ENCODE data around the gene GAP43.

The GAP43 gene

DNA sequence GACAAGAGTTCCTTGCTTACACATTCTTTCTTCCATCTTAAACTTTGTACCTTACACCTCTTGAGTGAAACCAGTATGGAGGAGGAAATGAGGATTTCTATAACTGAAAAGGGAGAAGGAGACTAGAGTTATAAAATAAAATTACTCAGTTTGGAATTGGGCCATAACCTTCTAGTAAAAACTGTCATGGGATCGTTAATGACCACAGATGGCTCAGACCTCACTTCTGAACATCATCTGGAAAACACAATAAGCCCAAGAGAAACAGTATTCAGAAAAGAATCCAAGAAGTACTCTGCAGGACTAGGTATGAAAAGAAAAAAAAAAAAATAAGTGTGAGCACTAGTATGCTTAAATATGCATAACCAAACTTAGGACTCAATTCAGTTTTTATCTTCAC, 12.1 kb downstream of the GAP43 start:
- Histone ChIP-seq H3K4me3 (IDR thresholded peaks at IDR 0.05; ENCODE audit: insufficient read depth, low read depth, low read length) (no peak overlapping the region), H3K36me3 (ENCODE audit: insufficient read depth) (no peaks in the 10 kb centered on the region), H3K9ac (no peak overlapping the region), H3K79me2 (ENCODE audit: insufficient read depth, low read depth) (no peaks in the 10 kb centered on the region), H3K4me2 (no peak overlapping the region), H2AFZ (ENCODE audit: low read depth) (no peak overlapping the region), H4K20me1 (ENCODE audit: insufficient read depth) (no peaks in the 10 kb centered on the region), H3K4me1 (ENCODE audit: low read depth, poor library complexity, severe bottlenecking) (no peaks in the 10 kb centered on the region), H3K27ac (no peak overlapping the region), H3K27me3 (ENCODE audit: insufficient read depth, low read depth) (no peaks in the 10 kb centered on the region)
- TF ChIP-seq, protein P1, sequence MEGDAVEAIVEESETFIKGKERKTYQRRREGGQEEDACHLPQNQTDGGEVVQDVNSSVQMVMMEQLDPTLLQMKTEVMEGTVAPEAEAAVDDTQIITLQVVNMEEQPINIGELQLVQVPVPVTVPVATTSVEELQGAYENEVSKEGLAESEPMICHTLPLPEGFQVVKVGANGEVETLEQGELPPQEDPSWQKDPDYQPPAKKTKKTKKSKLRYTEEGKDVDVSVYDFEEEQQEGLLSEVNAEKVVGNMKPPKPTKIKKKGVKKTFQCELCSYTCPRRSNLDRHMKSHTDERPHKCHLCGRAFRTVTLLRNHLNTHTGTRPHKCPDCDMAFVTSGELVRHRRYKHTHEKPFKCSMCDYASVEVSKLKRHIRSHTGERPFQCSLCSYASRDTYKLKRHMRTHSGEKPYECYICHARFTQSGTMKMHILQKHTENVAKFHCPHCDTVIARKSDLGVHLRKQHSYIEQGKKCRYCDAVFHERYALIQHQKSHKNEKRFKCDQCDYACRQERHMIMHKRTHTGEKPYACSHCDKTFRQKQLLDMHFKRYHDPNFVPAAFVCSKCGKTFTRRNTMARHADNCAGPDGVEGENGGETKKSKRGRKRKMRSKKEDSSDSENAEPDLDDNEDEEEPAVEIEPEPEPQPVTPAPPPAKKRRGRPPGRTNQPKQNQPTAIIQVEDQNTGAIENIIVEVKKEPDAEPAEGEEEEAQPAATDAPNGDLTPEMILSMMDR (conservative IDR thresholded peaks at IDR 0.05; ENCODE audit: low read depth, low read length): no peak

DNA sequence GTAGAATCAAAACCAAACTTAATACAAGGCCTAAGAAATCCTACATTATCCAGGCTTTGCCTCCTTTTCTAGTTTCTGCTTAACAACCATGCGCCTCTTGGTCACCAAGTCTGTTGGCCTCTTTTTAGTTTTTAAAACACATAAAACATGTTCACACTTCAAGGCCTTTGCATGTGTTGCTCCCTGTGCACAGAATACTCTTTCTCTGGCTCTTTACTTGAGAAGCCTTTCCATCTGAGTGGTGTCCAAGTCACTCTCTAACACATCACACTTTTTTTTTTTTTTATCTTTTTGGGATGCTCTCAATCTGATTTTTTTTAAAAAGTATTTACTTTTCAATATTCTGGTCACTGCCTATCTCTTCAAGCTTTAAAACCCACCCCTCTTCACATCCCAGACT, 14.9 kb downstream of the GAP43 start:
- no peaks in the 10 kb centered on the region for H4K20me1 ChIP-seq (ENCODE audit: insufficient read depth)
- no peaks in the 10 kb centered on the region for H3K27me3 ChIP-seq (ENCODE audit: insufficient read depth, low read depth)
- no peak overlapping the region for H3K27ac ChIP-seq
- TF ChIP-seq, protein P1 (conservative IDR thresholded peaks at IDR 0.05; ENCODE audit: low read depth, low read length): no peak
- H3K4me3 ChIP-seq (IDR thresholded peaks at IDR 0.05; ENCODE audit: insufficient read depth, low read depth, low read length): no peak overlapping the region
- H3K9ac ChIP-seq: no peak overlapping the region
- no peaks in the 10 kb centered on the region for H3K4me1 ChIP-seq (ENCODE audit: low read depth, poor library complexity, severe bottlenecking)
- no peaks in the 10 kb centered on the region for H3K36me3 ChIP-seq (ENCODE audit: insufficient read depth)
- H2AFZ ChIP-seq (ENCODE audit: low read depth): no peak overlapping the region
- H3K79me2 ChIP-seq (ENCODE audit: insufficient read depth, low read depth): no peaks in the 10 kb centered on the region
- H3K4me2 ChIP-seq: no peak overlapping the region

DNA sequence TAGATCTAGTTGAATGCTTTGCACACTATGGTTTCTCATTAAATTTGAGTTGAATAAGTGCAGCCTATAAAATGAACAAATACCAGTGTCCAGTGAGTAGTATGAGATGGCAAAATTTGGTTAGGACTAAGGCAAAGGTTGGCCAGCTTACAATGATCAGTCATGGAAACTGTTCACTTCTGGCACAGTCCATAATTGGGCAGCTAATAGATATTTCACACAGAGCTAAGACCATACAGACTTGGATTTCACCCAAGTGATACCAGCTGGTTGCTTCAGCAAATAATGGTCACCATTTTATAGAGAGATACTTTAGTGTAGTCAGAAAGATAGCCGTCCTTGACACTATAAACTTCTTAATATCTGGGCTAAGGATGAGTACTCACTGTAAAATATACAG, 15.7 kb downstream of the GAP43 start:
- Histone ChIP-seq H3K4me3 (IDR thresholded peaks at IDR 0.05; ENCODE audit: insufficient read depth, low read depth, low read length) (no peak overlapping the region), H2AFZ (ENCODE audit: low read depth) (no peak overlapping the region), H3K27ac (no peak overlapping the region), H3K9ac (no peak overlapping the region), H3K79me2 (ENCODE audit: insufficient read depth, low read depth) (no peaks in the 10 kb centered on the region), H3K36me3 (ENCODE audit: insufficient read depth) (no peaks in the 10 kb centered on the region), H3K4me2 (no peak overlapping the region), H4K20me1 (ENCODE audit: insufficient read depth) (no peaks in the 10 kb centered on the region), H3K27me3 (ENCODE audit: insufficient read depth, low read depth) (no peaks in the 10 kb centered on the region), H3K4me1 (ENCODE audit: low read depth, poor library complexity, severe bottlenecking) (no peaks in the 10 kb centered on the region)
- TF ChIP-seq, protein P1 (conservative IDR thresholded peaks at IDR 0.05; ENCODE audit: low read depth, low read length): no peak

DNA sequence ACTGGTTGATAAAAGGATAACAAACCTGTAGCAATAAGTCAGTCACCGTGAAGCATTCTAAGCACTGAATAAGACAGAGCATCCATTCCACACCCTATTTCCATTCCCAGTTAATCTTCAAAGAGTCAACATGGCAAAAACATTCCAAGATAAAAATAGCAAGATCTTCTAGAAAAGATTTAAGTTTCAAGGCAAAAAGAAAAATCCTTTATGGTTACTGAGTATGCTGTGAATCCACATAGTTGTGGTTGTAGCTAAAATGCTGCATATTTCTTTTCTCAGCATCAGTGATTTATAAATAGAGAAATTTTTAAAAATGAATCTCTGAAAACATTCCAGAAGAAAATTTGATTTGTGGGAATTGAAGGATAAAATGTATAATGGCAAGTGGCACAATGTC, 21.1 kb downstream of the GAP43 start:
- Histone ChIP-seq H3K79me2 (ENCODE audit: insufficient read depth, low read depth) (no peaks in the 10 kb centered on the region), H3K9ac (no peak overlapping the region), H3K4me1 (ENCODE audit: low read depth, poor library complexity, severe bottlenecking) (no peaks in the 10 kb centered on the region), H3K27me3 (ENCODE audit: insufficient read depth, low read depth) (no peaks in the 10 kb centered on the region), H4K20me1 (ENCODE audit: insufficient read depth) (no peaks in the 10 kb centered on the region), H3K27ac (no peak overlapping the region), H3K36me3 (ENCODE audit: insufficient read depth) (no peaks in the 10 kb centered on the region), H2AFZ (ENCODE audit: low read depth) (no peak overlapping the region), H3K4me2 (no peak overlapping the region), H3K4me3 (IDR thresholded peaks at IDR 0.05; ENCODE audit: insufficient read depth, low read depth, low read length) (no peak overlapping the region)
- TF ChIP-seq, protein P1 (conservative IDR thresholded peaks at IDR 0.05; ENCODE audit: low read depth, low read length): no peak

Data from KMS-11 (cell line).